Prostate gland (tissue), 2 donors: ENCODE measurements around the gene WDSUB1.

Experiments used
- POLR2AphosphoS5 ChIP-seq: sonication (generic); formaldehyde crosslinking; IDR thresholded peaks from one replicate; pipeline ENCODE4 v1.6.1; 2017; ENCODE audit warnings: antibody characterized with exemption
- TF ChIP-seq, protein P1 (sequence below), 4 experiments: fragments of 200-600 bp in 2 of 4; fragments of 450-650 bp in 2 of 4; sonication (generic) in 2 of 4; IDR thresholded peaks; 1 replicate in 3 of 4; 2 replicates in 1 of 4; pipeline ENCODE4 v1.5.1; 2016 to 2019; ENCODE audit warnings: antibody characterized with exemption in 4 of 4, mild to moderate bottlenecking in 2 of 4, moderate library complexity in 2 of 4

DNA sequence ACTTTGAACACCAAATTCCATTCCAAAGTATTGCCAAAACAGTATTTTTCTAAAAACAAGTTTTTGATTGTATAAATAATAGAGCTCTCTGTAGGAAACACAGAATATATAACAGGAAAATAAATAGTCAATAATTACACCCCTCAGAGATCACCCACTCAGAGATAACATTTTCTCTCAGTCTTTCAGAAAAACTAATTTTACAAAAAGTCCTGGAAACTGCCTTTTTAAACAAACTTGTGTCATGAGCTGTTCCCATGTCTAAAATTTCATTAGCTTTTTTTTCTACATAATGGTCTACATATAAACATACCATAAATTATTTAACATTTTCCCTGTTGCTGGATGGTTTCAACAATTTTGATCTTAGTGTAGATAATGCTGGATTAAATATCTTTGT is 1.2 kb upstream of the WDSUB1 start:
- no peak for TF ChIP-seq POLR2AphosphoS5
- TF ChIP-seq, protein P1, sequence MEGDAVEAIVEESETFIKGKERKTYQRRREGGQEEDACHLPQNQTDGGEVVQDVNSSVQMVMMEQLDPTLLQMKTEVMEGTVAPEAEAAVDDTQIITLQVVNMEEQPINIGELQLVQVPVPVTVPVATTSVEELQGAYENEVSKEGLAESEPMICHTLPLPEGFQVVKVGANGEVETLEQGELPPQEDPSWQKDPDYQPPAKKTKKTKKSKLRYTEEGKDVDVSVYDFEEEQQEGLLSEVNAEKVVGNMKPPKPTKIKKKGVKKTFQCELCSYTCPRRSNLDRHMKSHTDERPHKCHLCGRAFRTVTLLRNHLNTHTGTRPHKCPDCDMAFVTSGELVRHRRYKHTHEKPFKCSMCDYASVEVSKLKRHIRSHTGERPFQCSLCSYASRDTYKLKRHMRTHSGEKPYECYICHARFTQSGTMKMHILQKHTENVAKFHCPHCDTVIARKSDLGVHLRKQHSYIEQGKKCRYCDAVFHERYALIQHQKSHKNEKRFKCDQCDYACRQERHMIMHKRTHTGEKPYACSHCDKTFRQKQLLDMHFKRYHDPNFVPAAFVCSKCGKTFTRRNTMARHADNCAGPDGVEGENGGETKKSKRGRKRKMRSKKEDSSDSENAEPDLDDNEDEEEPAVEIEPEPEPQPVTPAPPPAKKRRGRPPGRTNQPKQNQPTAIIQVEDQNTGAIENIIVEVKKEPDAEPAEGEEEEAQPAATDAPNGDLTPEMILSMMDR (IDR thresholded peaks at IDR 0.05) = no peak
